Effector memory CD4-positive, alpha-beta T cell (primary cell): ENCODE data around the gene PLXDC2.

Experiments
- DNase-seq, 3 donors: peaks; one replicate each; pipeline ENCODE4 v3.0.0-alpha.2; 2020
- H3K27ac ChIP-seq: 2 replicates; pipeline ENCODE4 v1.7.0; 2013; ENCODE audit warnings: mild to moderate bottlenecking, low read length, moderate library complexity; ENCODE audit not compliant: insufficient read depth, poor library complexity, severe bottlenecking
- H3K27me3 ChIP-seq: replicated peaks from 2 replicates; pipeline ENCODE4 v1.7.0; 2013; ENCODE audit warnings: mild to moderate bottlenecking, low read length; ENCODE audit not compliant: insufficient read depth, control insufficient read depth, poor library complexity, severe bottlenecking
- H3K36me3 ChIP-seq: 2 replicates; pipeline ENCODE4 v1.7.0; 2013; ENCODE audit warnings: mild to moderate bottlenecking, low read length, moderate library complexity; ENCODE audit not compliant: control insufficient read depth, insufficient read depth
- H3K4me1 ChIP-seq: 2 replicates; pipeline ENCODE4 v1.7.0; 2013; ENCODE audit warnings: low read length, mild to moderate bottlenecking; ENCODE audit not compliant: control insufficient read depth, insufficient read depth, poor library complexity, severe bottlenecking
- H3K4me3 ChIP-seq: 2 replicates; pipeline ENCODE4 v1.7.0; 2013; ENCODE audit warnings: low read length, low read depth, mild to moderate bottlenecking; ENCODE audit not compliant: insufficient read depth, poor library complexity, severe bottlenecking
- H3K9me3 ChIP-seq: 2 replicates; pipeline ENCODE4 v1.7.0; 2013; ENCODE audit warnings: mild to moderate bottlenecking, low read length, moderate library complexity; ENCODE audit not compliant: control insufficient read depth

Gene PLXDC2

GRCh38 chr10:19788075-19788686 is 28.1 kb upstream of the PLXDC2 start:
- H3K27ac ChIP-seq: no peak overlapping the region

GRCh38 chr10:19788902-19789301 is 27.3 kb upstream of the PLXDC2 start:
- no peaks in the 10 kb centered on the region for H3K9me3 ChIP-seq
- DNase-seq: no peak
- no peaks in the 10 kb centered on the region for H3K36me3 ChIP-seq
- no peaks in the 10 kb centered on the region for H3K4me1 ChIP-seq
- H3K27me3 ChIP-seq: no peaks in the 10 kb centered on the region
- no peak overlapping the region for H3K4me3 ChIP-seq
- no peak overlapping the region for H3K27ac ChIP-seq

More at GRCh38 chr10:19788075-19788686, 28.1 kb upstream of the PLXDC2 start:
- H3K9me3 ChIP-seq: no peaks in the 10 kb centered on the region
- no peaks in the 10 kb centered on the region for H3K27me3 ChIP-seq
- H3K36me3 ChIP-seq: no peaks in the 10 kb centered on the region
- H3K4me3 ChIP-seq: no peak overlapping the region
- H3K4me1 ChIP-seq: no peaks in the 10 kb centered on the region
- DNase-seq: no peak

- Histone ChIP-seq H3K4me1 (no peaks in the 10 kb centered on the region), H3K27ac (no peak overlapping the region), H3K4me3 (no peak overlapping the region), H3K9me3 (no peaks in the 10 kb centered on the region), H3K27me3 (no peaks in the 10 kb centered on the region), H3K36me3 (no peaks in the 10 kb centered on the region)
- DNase-seq: no peak
These were observed 26.6 kb upstream of the PLXDC2 start for GRCh38 chr10:19789607-19790006.

- Histone ChIP-seq H3K4me1 (no peaks in the 10 kb centered on the region), H3K27ac (no peak overlapping the region), H3K4me3 (no peak overlapping the region), H3K9me3 (no peaks in the 10 kb centered on the region), H3K27me3 (no peaks in the 10 kb centered on the region), H3K36me3 (no peaks in the 10 kb centered on the region)
- DNase-seq: no peak
These were observed 25.2 kb upstream of the PLXDC2 start for GRCh38 chr10:19791032-19791431.

- Histone ChIP-seq H3K4me3 (no peak overlapping the region), H3K27ac (no peak overlapping the region), H3K27me3 (no peaks in the 10 kb centered on the region), H3K4me1 (no peaks in the 10 kb centered on the region), H3K36me3 (no peaks in the 10 kb centered on the region), H3K9me3 (no peaks in the 10 kb centered on the region)
- no peak for DNase-seq
These were observed 20.5 kb upstream of the PLXDC2 start for GRCh38 chr10:19795684-19796083.

- DNase-seq: no peak
- Histone ChIP-seq H3K4me1 (no peaks in the 10 kb centered on the region), H3K27ac (no peak overlapping the region), H3K27me3 (no peaks in the 10 kb centered on the region), H3K4me3 (no peak overlapping the region), H3K9me3 (no peaks in the 10 kb centered on the region), H3K36me3 (no peaks in the 10 kb centered on the region)
These were observed 16.1 kb upstream of the PLXDC2 start for GRCh38 chr10:19800161-19800560.

GRCh38 chr10:19801369-19801768 is 14.9 kb upstream of the PLXDC2 start:
- H3K4me1 ChIP-seq: no peaks in the 10 kb centered on the region
- H3K4me3 ChIP-seq: no peak overlapping the region
- no peaks in the 10 kb centered on the region for H3K9me3 ChIP-seq
- DNase-seq: no peak
- H3K27me3 ChIP-seq: no peaks in the 10 kb centered on the region
- no peaks in the 10 kb centered on the region for H3K36me3 ChIP-seq
- no peak overlapping the region for H3K27ac ChIP-seq

- Histone ChIP-seq H3K9me3 (no peaks in the 10 kb centered on the region), H3K4me1 (no peaks in the 10 kb centered on the region), H3K27me3 (no peaks in the 10 kb centered on the region), H3K36me3 (no peaks in the 10 kb centered on the region), H3K4me3 (no peak overlapping the region), H3K27ac (no peak overlapping the region)
- no peak for DNase-seq
These were observed 12.6 kb upstream of the PLXDC2 start for GRCh38 chr10:19803676-19804075.

- H3K27me3 ChIP-seq: no peaks in the 10 kb centered on the region
- H3K9me3 ChIP-seq: no peaks in the 10 kb centered on the region
- H3K36me3 ChIP-seq: no peaks in the 10 kb centered on the region
- H3K27ac ChIP-seq: no peak overlapping the region
- no peak overlapping the region for H3K4me3 ChIP-seq
- H3K4me1 ChIP-seq: no peaks in the 10 kb centered on the region
- DNase-seq: no peak
These were observed 6.8 kb upstream of the PLXDC2 start for GRCh38 chr10:19809481-19809880.

GRCh38 chr10:19811540-19811939 is 4.7 kb upstream of the PLXDC2 start:
- Histone ChIP-seq H3K36me3 (no peaks in the 10 kb centered on the region), H3K4me1 (no peaks in the 10 kb centered on the region), H3K27ac (no peak overlapping the region), H3K27me3 (peaks cover 13% of the 10 kb centered on the region), H3K4me3 (no peak overlapping the region), H3K9me3 (no peaks in the 10 kb centered on the region)
- DNase-seq: no peak
